H9 (cell line): ENCODE data around the gene FTH1. TPM values are rescaled to one million over a fixed set of nuclear protein-coding genes. Genes with fewer than 3 reads are reported as not detected.

ENCODE experiments used
- DNase-seq: peaks from one replicate; pipeline ENCODE4 v3.0.0-alpha.2; 2017
- H2AFZ ChIP-seq: one replicate; pipeline ENCODE4 v1.6.1; 2013; ENCODE audit warnings: mild to moderate bottlenecking, low read length, control low read depth, moderate library complexity
- H2AK5ac ChIP-seq: 2 replicates; pipeline ENCODE4 v1.6.1; 2013; ENCODE audit warnings: low read length, control low read depth, mixed read lengths; ENCODE audit not compliant: insufficient read length
- H2BK120ac ChIP-seq: one replicate; pipeline ENCODE4 v1.6.1; 2013; ENCODE audit warnings: low read depth, mild to moderate bottlenecking, low read length, control low read depth, inconsistent platforms; ENCODE audit not compliant: poor library complexity, severe bottlenecking
- H2BK12ac ChIP-seq: 2 replicates; pipeline ENCODE4 v1.6.1; 2013; ENCODE audit warnings: low read length, control low read depth, mixed read lengths, low read depth; ENCODE audit not compliant: insufficient read length
- H2BK15ac ChIP-seq: 2 replicates; pipeline ENCODE4 v1.6.1; 2013; ENCODE audit warnings: low read depth, low read length, control low read depth
- H2BK20ac ChIP-seq: one replicate; pipeline ENCODE4 v1.6.1; 2013; ENCODE audit warnings: low read depth, mild to moderate bottlenecking, low read length, control low read depth, inconsistent platforms; ENCODE audit not compliant: poor library complexity, severe bottlenecking
- H2BK5ac ChIP-seq: 2 replicates; pipeline ENCODE4 v1.6.1; 2013; ENCODE audit warnings: low read length, control low read depth, mixed read lengths; ENCODE audit not compliant: insufficient read length
- H3K14ac ChIP-seq: 2 replicates; pipeline ENCODE4 v1.6.1; 2013; ENCODE audit warnings: low read length, control low read depth; ENCODE audit not compliant: insufficient read depth
- H3K18ac ChIP-seq: 2 replicates; pipeline ENCODE4 v1.6.1; 2013; ENCODE audit warnings: low read depth, mild to moderate bottlenecking, mixed read lengths, low read length, control low read depth; ENCODE audit not compliant: insufficient read length
- H3K23ac ChIP-seq: 2 replicates; pipeline ENCODE4 v1.6.1; 2013; ENCODE audit warnings: low read length, control low read depth, mixed read lengths, low read depth; ENCODE audit not compliant: insufficient read length
- H3K23me2 ChIP-seq: 2 replicates; pipeline ENCODE4 v1.6.1; 2013; ENCODE audit warnings: low read depth, mild to moderate bottlenecking, mixed read lengths, low read length, control low read depth; ENCODE audit not compliant: insufficient read length, poor library complexity, severe bottlenecking
- H3K27ac ChIP-seq: 2 replicates; pipeline ENCODE4 v1.5.1; 2013; ENCODE audit warnings: low read length, control low read depth, mixed read lengths, low read depth; ENCODE audit not compliant: insufficient read length
- H3K27me3 ChIP-seq: 2 replicates; pipeline ENCODE4 v1.6.1; 2013; ENCODE audit warnings: low read length, control low read depth, inconsistent platforms; ENCODE audit not compliant: insufficient read depth
- H3K4ac ChIP-seq: 2 replicates; pipeline ENCODE4 v1.6.1; 2013; ENCODE audit warnings: low read depth, mild to moderate bottlenecking, control low read depth, inconsistent platforms, low read length, moderate library complexity
- H3K4me1 ChIP-seq: 2 replicates; pipeline ENCODE4 v1.6.1; 2013; ENCODE audit warnings: low read length, control low read depth, inconsistent platforms; ENCODE audit not compliant: insufficient read depth
- H3K4me2 ChIP-seq: 2 replicates; pipeline ENCODE4 v1.6.1; 2013; ENCODE audit warnings: low read length, control low read depth, mixed read lengths; ENCODE audit not compliant: insufficient read length, insufficient read depth
- H3K56ac ChIP-seq: 2 replicates; pipeline ENCODE4 v1.6.1; 2013; ENCODE audit warnings: low read depth, mild to moderate bottlenecking, mixed read lengths, low read length, control low read depth; ENCODE audit not compliant: insufficient read length
- H3K79me1 ChIP-seq: 2 replicates; pipeline ENCODE4 v1.6.1; 2013; ENCODE audit warnings: low read depth, mild to moderate bottlenecking, moderate library complexity, low read length, control low read depth, inconsistent platforms; ENCODE audit not compliant: insufficient read depth, poor library complexity, severe bottlenecking
- H3K79me2 ChIP-seq: 2 replicates; pipeline ENCODE4 v1.6.1; 2013; ENCODE audit warnings: low read length, control low read depth, inconsistent platforms; ENCODE audit not compliant: insufficient read depth
- H3K9ac ChIP-seq: 2 replicates; pipeline ENCODE4 v1.6.1; 2013; ENCODE audit warnings: low read length, control low read depth, mixed read lengths; ENCODE audit not compliant: insufficient read length; ENCODE audit errors: extremely low read depth
- H3K9me3 ChIP-seq: one replicate; pipeline ENCODE4 v1.6.1; 2013; ENCODE audit warnings: low read depth, low read length, inconsistent platforms; ENCODE audit not compliant: control insufficient read depth
- H3T11ph ChIP-seq: one replicate; pipeline ENCODE4 v1.6.1; 2013; ENCODE audit warnings: mild to moderate bottlenecking, low read length, control low read depth, inconsistent platforms
- H4K20me1 ChIP-seq: one replicate; pipeline ENCODE4 v1.6.1; 2013; ENCODE audit not compliant: control insufficient read depth, insufficient read length, insufficient read depth
- H4K5ac ChIP-seq: 2 replicates; pipeline ENCODE4 v1.6.1; 2013; ENCODE audit warnings: low read depth, mild to moderate bottlenecking, mixed read lengths, low read length, control low read depth; ENCODE audit not compliant: insufficient read length
- H4K8ac ChIP-seq: replicated peaks from 2 replicates; pipeline ENCODE4 v1.6.1; 2013; ENCODE audit warnings: low read length, control low read depth, mixed read lengths, low read depth; ENCODE audit not compliant: insufficient read length
- H4K91ac ChIP-seq: 2 replicates; pipeline ENCODE4 v1.6.1; 2013; ENCODE audit warnings: low read depth, mild to moderate bottlenecking, moderate library complexity, mixed read lengths, low read length, control low read depth; ENCODE audit not compliant: insufficient read length
- H3K27ac Mint-ChIP-seq, 3 experiments: 2 replicates in 2 of 3; 3 replicates in 1 of 3; pipeline ENCODE4 v1.8.0; 2020 to 2021; ENCODE audit warnings: mixed read lengths in 3 of 3, mild to moderate bottlenecking in 1 of 3, moderate library complexity in 1 of 3
- H3K27me3 Mint-ChIP-seq: 2 replicates; pipeline ENCODE4 v1.8.0; 2021; ENCODE audit warnings: low read depth, mild to moderate bottlenecking, moderate library complexity, mixed read lengths
- H3K36me3 Mint-ChIP-seq, 3 experiments: 2 replicates in 2 of 3; 3 replicates in 1 of 3; pipeline ENCODE4 v1.8.0; 2020 to 2021; ENCODE audit warnings: low read depth in 3 of 3, mixed read lengths in 3 of 3; ENCODE audit not compliant: insufficient read depth in 1 of 3
- H3K4me1 Mint-ChIP-seq, 2 experiments: 2 replicates each; pipeline ENCODE4 v1.8.0; 2020; ENCODE audit warnings: mixed read lengths in 2 of 2
- H3K4me3 Mint-ChIP-seq, 2 experiments: 2 replicates in 1 of 2; 3 replicates in 1 of 2; pipeline ENCODE4 v1.8.0; 2020 to 2021; ENCODE audit warnings: mild to moderate bottlenecking in 2 of 2, mixed read lengths in 2 of 2, moderate library complexity in 1 of 2
- H3K9me3 Mint-ChIP-seq, 2 experiments: 2 replicates in 1 of 2; 3 replicates in 1 of 2; pipeline ENCODE4 v1.8.0; 2020; ENCODE audit warnings: mild to moderate bottlenecking in 2 of 2, mixed read lengths in 2 of 2, moderate library complexity in 1 of 2
- CTCF ChIP-seq: fragments of 200-600 bp; sonication (generic); conservative IDR thresholded peaks from 3 replicates; pipeline ENCODE4 v1.8.0; 2021; ENCODE audit warnings: antibody characterized with exemption, mild to moderate bottlenecking
- WGBS: extraction: QIAGEN DNeasy Blood & Tissue Kit; methylation state at CpG from one replicate; pipeline ENCODE4 v1.1.7; 2013; ENCODE audit warnings: missing lambda C conversion rate, low lambda C conversion rate, mixed read lengths; ENCODE audit not compliant: insufficient read length; ENCODE audit errors: extremely low coverage; 5-methylcytosine and 5-hydroxymethylcytosine counted together
- total RNA-seq: library from RNA; stranded (reverse); gene quantifications from 2 replicates; pipeline ENCODE4 v1.2.1, GENCODE V29; 2021

Gene FTH1
- total RNA-seq, 1 experiment from 2014 or later, result 1,505 TPM

GRCh38 chr11:61940466-61940865, 27.0 kb downstream of the FTH1 start:
- no peak overlapping the region for H3K4ac ChIP-seq
- no peak overlapping the region for H4K8ac ChIP-seq
- H3K4me3 Mint-ChIP-seq, result no peak overlapping the region
- peaks cover 0 to 5% (median 0%) of the 10 kb centered on the region in 3 experiments; a peak in 1 of 7 replicates for H3K36me3 Mint-ChIP-seq
- H2AFZ ChIP-seq, result no peak overlapping the region
- H2AK5ac ChIP-seq, result no peak overlapping the region
- no peak overlapping the region for H3K18ac ChIP-seq
- no peak overlapping the region for H3K27ac Mint-ChIP-seq
- no peak overlapping the region for H3K14ac ChIP-seq
- H2BK12ac ChIP-seq, result no peak overlapping the region
- peaks cover 12 to 13% of the 10 kb centered on the region in 2 experiments for H3K9me3 Mint-ChIP-seq
- H2BK20ac ChIP-seq, result no peak overlapping the region
- H4K20me1 ChIP-seq, result no peaks in the 10 kb centered on the region
- H3K79me2 ChIP-seq, result no peaks in the 10 kb centered on the region
- no peaks in the 10 kb centered on the region for H3K79me1 ChIP-seq
- DNase-seq, result no peak
- H3K9me3 ChIP-seq, result no peaks in the 10 kb centered on the region
- H3K9ac ChIP-seq, result no peak overlapping the region
- no peak for TF ChIP-seq CTCF
- peaks cover 17% of the 10 kb centered on the region for H3K27me3 Mint-ChIP-seq
- no peak overlapping the region for H3K4me2 ChIP-seq
- no peak overlapping the region for H3K56ac ChIP-seq
- no peak overlapping the region for H2BK15ac ChIP-seq
- H3K27me3 ChIP-seq, result no peaks in the 10 kb centered on the region
- no peak overlapping the region for H4K5ac ChIP-seq
- no peak overlapping the region for H2BK120ac ChIP-seq
- no peak overlapping the region for H4K91ac ChIP-seq
- H3K4me1 ChIP-seq, result no peaks in the 10 kb centered on the region
- no peaks in the 10 kb centered on the region for H3K4me1 Mint-ChIP-seq
- H3K27ac ChIP-seq, result no peak overlapping the region
- H2BK5ac ChIP-seq, result no peak overlapping the region
- H3K23me2 ChIP-seq, result no peaks in the 10 kb centered on the region
- H3K23ac ChIP-seq, result no peak overlapping the region
- WGBS, result no CpG with 5 or more reads among the region's 10 CpGs
- H3T11ph ChIP-seq, result no peak overlapping the region
